PC-9 (cell line): ENCODE measurements around the gene LAMC2.
"Not testable (repeated sequence)": the region's sequence is repeated elsewhere in the genome, so short reads cannot be mapped to it uniquely, and the experiment has no call there.

Experiments
- EZH2 ChIP-seq: fragments of 200-600 bp; sonication (generic); IDR thresholded peaks from 2 replicates; pipeline ENCODE4 v1.8.0; 2017; ENCODE audit warnings: antibody characterized with exemption, low read depth
- TF ChIP-seq, protein P1 (sequence below): fragments of 200-600 bp; sonication (generic); conservative IDR thresholded peaks from 2 replicates; pipeline ENCODE4 v1.6.1; 2017; ENCODE audit warnings: mixed run types, antibody characterized with exemption, mild to moderate bottlenecking, moderate library complexity

DNA sequence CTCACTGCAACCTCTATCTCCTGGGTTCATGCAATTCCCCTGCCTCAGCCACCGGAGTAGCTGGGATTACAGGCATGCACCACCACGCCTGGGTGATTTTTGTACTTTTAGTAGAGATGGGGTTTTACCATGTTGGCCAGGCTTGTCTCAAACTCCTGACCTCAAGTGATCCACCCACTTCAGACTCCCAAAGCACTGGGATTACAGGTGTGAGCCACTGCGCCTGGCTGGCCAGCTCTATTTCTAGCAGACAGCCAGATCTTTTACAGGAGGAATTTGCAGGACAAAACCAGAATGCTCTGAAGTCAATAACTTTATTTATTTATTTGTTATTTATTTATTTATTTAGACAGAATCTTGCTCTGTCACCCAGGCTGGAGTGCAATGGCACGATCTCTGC, 87.9 kb downstream of the LAMC2 start:
- TF ChIP-seq, protein P1, sequence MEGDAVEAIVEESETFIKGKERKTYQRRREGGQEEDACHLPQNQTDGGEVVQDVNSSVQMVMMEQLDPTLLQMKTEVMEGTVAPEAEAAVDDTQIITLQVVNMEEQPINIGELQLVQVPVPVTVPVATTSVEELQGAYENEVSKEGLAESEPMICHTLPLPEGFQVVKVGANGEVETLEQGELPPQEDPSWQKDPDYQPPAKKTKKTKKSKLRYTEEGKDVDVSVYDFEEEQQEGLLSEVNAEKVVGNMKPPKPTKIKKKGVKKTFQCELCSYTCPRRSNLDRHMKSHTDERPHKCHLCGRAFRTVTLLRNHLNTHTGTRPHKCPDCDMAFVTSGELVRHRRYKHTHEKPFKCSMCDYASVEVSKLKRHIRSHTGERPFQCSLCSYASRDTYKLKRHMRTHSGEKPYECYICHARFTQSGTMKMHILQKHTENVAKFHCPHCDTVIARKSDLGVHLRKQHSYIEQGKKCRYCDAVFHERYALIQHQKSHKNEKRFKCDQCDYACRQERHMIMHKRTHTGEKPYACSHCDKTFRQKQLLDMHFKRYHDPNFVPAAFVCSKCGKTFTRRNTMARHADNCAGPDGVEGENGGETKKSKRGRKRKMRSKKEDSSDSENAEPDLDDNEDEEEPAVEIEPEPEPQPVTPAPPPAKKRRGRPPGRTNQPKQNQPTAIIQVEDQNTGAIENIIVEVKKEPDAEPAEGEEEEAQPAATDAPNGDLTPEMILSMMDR: not testable (repeated sequence)
- TF ChIP-seq EZH2: not testable (repeated sequence)
